GM21528 (cell line): ENCODE results near the gene UPB1.

Experiments
- ATAC-seq: cut with Tn5 transposase; IDR thresholded peaks from one replicate; pipeline ENCODE4 v1.9.1; 2021; ENCODE audit warnings: mild to moderate bottlenecking, moderate library complexity; ENCODE audit not compliant: unreplicated experiment, low FRiP score

UPB1 gene

DNA sequence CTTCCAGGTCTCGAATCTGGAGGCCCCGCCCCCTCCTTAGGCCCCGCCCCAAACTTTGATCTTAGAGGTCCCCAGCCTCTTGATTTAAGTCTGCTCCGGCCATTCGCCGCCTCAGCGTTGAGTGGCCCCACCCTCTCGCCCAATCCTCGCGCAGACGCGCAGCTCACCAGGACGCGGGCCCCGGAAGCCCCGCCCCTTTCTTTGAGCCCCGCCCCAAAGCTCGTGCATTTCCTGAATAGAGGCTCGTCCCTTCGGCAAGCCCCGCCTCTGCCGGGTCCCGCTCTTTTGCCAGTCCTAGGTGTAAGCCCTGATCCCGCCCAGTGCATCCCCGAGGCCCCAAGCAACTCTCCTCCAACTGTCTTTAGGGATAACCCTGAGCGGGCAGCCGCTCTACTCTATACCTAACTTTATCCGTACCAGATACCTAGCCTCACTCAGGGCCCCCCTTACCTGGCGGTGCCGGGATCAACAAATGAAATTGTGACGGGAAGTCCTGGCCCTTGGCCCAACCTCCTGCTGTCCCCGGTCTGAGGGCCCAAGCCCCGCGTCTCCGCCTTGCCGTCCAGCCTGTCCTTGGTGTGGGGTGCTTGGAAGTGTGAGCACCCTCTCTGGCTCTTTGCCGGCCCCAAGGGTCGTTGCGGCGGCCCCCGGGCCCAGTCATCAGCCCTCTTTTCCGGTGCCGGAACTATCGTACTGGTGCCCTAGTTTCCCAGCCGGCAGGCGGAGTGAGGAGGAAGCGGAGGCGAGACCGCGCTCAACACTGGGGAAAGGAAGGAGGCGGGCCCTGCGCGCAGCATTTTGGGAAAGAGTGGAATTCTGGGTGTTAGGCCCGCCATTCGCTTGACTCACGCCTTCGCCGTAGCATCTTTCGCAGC is 60.3 kb downstream of the UPB1 start, which contains the start of gene SNRPD3:
Gene SNRPD3 (plus strand): TSS at position 835 of the 875 bp plus-strand sequence. CDS start 1,676 bp downstream, outside the sequence.
- peak; percentile 65 for ATAC-seq

DNA sequence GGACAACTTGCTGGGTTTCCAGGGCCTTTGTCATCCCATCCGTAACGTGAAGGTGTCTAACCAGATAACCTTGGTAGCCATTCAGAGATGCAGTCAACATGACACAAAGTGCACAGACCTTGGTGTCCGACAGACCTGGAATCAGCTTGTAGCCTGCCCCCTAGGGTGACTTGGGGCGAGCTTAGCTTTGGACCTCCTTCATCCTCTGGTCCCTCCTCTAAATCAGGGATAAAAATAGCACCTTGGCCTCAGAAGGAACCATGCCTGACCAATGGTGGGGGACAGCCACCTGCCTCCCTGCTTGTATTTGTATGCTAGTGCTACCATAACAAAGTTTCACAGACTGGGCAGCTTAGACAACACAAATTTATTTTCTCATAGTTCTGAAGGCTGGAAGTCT is 64.3 kb downstream of the UPB1 start:
- no peak for ATAC-seq

DNA sequence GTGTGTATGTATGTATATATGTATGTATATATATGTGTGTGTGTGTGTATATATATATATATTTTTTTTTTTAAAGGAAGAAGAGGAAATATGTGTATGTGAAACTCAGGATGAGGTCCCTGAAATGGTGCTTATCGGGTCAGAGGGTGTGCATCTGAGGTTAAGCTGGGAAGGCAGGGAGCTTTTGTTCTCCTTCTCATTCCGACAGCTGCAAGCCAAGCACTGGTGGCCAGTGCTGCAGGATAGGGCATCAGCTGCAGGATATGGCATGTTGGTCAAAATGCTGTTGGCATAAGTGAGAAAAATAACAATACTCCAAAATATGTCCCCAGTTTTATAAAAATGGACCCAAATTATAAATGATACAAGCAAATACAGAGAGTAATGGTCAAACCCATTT is 68.1 kb downstream of the UPB1 start:
- no peak for ATAC-seq

DNA sequence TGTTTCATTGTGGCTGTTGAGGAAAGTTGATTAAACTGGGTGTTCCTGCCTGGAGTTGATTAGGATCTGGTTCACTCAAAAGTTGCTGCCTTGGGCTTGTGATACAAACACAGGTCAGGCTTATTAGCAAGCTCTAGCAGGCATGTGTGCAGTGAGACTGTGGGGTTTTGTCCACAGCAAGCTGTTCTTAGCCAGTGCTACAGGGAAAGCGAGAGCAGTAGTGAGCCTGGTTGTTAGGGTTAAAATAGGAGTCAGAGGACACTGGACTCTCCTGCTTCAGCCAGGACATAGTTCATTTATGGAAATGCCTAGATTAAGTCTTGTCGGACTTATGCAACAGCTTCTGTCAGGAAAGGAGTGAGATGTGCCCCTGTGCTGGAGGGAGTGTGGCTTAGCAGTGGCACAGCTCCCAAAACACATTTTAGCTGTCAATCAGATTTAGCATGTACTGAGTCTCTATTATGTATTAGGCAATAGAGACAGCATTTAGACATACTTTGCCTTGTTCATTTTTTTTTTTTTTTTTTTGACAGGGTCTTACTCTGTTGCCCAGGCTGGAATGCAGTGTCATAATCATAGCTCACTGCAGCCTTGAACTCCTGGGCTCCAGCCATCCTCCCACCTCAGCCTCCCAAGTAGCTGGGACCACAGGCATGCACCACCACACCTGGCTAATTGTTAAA is 69.4 kb downstream of the UPB1 start:
- no peak for ATAC-seq

DNA sequence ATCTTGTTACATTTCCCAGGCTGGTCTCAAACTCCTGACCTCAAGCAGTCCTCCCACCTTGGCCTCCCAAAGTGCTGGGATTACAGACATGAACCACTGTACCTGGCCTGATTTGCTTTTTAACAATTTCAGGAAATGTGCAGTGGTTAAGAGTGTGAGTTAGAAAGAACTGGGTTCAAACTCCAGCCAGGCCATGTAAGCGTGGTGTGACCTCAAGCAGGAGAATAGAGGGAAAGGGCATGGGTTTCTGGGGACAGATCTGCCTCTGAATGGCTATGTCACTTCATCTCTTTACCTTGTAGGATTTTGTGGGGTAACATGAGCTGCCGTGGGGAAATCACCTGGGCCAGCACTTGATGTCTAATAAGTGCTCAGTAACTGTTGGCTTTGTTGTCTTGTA is 69.9 kb downstream of the UPB1 start:
- no peak for ATAC-seq

DNA sequence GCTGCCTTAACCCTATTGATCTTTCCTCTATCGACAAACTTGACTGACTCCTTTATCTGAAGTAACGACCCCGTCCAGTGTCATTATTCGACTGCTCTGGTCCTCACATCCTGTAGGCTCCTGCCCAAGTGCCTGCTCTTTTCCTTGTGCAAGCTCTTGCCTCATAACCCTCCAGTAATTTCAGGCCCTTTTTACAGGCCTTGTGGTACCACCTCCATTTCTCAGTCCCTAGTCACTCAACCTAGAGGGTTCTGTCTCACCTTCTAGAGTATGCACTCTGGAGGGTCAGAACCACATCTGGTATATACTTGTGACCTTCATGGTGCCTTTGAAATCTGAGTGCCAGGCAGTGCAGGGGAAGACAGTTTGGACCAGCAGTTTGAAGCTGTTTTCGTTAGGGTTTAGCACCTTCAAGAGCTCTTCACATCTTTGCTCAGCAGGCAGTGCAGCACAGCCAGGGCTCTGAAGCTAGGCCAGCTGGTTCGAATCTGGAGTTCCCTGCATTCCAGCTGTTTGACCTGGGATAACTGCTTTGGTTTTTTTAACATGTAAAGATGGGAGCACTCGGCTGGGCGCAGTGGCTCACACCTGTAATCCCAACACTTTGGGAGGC is 71.9 kb downstream of the UPB1 start:
- ATAC-seq: no peak

DNA sequence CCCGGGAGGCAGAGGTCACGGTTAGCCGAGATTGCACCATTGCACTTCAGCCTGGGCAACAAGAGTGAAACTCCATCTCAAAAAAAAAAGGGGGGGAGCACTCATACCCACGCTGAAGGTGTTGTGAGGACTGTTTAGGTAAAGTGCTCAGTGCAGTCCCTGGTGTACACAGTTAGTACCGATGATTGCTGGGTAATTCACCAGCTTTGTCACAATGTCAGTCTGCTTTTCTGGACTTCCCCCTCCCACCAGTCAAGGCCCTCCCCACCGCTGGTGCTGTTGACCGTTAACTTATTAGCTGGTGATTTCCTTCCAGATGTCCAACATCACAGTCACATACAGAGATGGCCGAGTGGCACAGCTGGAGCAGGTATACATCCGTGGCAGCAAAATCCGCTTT is 72.5 kb downstream of the UPB1 start:
- ATAC-seq: no peak

DNA sequence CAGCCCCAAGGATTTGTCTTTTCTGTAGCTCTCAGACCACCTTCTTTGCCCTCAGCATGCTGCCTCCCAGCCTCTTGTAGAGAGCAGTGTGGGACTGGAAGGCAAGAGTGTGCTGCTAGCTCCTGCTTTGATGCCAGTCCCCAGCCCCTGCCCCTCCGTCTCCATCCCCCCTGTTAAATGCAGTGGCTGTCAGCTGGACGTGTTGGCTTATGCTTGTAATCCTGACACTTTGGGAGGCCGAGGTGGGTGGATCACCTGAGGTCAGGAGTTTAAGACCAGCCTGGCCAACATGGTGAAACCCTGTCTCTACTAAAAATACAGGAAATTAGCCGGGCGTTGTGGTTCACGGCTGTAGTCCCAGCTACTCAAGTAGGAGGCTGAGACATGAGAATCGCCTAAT is 76.1 kb downstream of the UPB1 start:
- no peak for ATAC-seq

DNA sequence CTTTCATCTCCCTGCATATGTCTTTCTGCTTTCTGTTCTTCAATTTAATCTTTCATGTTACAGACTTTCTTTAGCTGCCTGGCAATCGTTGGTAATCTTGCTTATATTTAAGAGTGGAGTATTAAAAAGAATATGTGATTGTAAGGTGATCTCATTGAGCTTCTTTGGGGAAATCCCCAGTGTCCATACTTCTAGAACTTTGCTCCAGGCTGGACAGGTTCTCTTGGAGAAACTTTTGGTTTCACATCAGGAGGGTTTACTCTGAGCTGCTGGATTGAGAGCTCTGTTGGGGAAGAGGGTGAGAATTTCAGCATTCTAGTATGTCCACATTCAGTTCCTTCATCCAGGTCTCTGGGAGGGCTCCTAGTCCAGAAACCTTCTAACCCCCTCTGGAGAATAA is 81.6 kb downstream of the UPB1 start:
- ATAC-seq: no peak
